ACC112 (cell line): ENCODE data around the gene WWOX.

Experiments
- H2AFZ ChIP-seq: fragments of 200-600 bp; sonication (generic); one replicate; pipeline ENCODE4 v1.6.0; 2017; ENCODE audit warnings: antibody characterized with exemption, low read length; ENCODE audit not compliant: unreplicated experiment
- H3K27ac ChIP-seq: fragments of 200-600 bp; sonication (generic); 2 replicates; pipeline ENCODE4 v1.5.1; 2014; ENCODE audit warnings: low read depth, mild to moderate bottlenecking, antibody characterized with exemption, low read length, moderate library complexity
- H3K27me3 ChIP-seq: fragments of 200-600 bp; sonication (generic); 2 replicates; pipeline ENCODE4 v1.6.1; 2014; ENCODE audit warnings: mild to moderate bottlenecking, antibody characterized with exemption, low read length, moderate library complexity, mixed read lengths; ENCODE audit not compliant: insufficient read depth
- H3K36me3 ChIP-seq: fragments of 200-600 bp; sonication (generic); 2 replicates; pipeline ENCODE4 v1.6.1; 2016; ENCODE audit warnings: mild to moderate bottlenecking, antibody characterized with exemption, low read length, moderate library complexity, mixed read lengths; ENCODE audit not compliant: insufficient read depth
- H3K4me1 ChIP-seq: fragments of 200-600 bp; sonication (generic); one replicate; pipeline ENCODE4 v1.6.1; 2016; ENCODE audit warnings: low read length, mixed read lengths; ENCODE audit not compliant: insufficient read depth, unreplicated experiment, control insufficient read depth
- H3K4me3 ChIP-seq: fragments of 200-600 bp; sonication (generic); 2 replicates; pipeline ENCODE4 v1.5.1; 2014; ENCODE audit warnings: mild to moderate bottlenecking, low read depth, low read length
- H3K79me2 ChIP-seq: fragments of 200-600 bp; sonication (generic); one replicate; pipeline ENCODE4 v1.6.0; 2016; ENCODE audit warnings: low read length; ENCODE audit not compliant: control insufficient read depth, unreplicated experiment, insufficient read depth

WWOX gene

DNA sequence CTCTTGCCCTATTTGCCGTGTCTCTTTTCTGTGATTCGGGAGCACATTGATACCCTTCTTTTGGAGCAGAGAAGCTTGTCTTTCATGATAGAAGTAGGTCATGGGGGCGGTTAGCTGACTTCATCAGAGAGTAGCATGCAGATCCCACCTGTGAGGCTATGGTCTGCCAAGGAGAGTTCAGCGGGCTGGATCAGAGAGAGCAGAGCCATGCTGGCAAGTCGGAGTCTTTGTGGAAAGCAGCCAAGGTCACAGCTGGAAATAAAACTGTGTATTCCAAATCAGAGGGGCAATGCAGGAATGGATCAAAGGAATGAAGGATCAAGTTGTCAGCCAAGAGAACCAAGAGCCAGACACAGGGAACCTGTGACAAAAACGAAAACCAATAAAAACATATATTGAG lies 595.9 kb downstream of the WWOX start:
- Histone ChIP-seq H3K4me3 (no peak overlapping the region), H2AFZ (no peak overlapping the region), H3K4me1 (no peaks in the 10 kb centered on the region), H3K27me3 (no peaks in the 10 kb centered on the region), H3K27ac (no peak overlapping the region), H3K79me2 (no peaks in the 10 kb centered on the region), H3K36me3 (no peaks in the 10 kb centered on the region)

DNA sequence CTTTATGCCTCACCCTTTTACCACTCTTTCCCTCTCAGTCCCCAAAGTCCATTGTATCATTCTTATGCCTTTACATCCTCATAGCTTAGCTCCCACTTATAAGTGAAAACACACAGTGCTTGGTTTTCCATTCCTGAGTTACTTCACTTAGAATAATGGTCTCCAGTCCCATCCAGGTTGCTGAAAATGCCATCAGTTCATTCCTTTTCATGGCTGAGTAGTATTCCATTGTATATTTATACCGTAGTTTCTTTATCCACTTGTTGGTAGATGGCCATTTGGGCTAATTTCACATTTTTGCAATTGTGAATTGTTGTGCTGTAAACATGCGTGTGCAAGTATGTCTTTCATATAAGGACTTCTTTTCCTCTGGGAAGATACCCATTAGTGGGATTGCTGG lies 597.3 kb downstream of the WWOX start:
- Histone ChIP-seq H3K36me3 (no peaks in the 10 kb centered on the region), H3K27ac (no peak overlapping the region), H3K79me2 (no peaks in the 10 kb centered on the region), H3K27me3 (no peaks in the 10 kb centered on the region), H3K4me3 (no peak overlapping the region), H2AFZ (no peak overlapping the region), H3K4me1 (no peaks in the 10 kb centered on the region)

- H3K4me3 ChIP-seq, result no peak overlapping the region
- H3K4me1 ChIP-seq, result no peaks in the 10 kb centered on the region
- no peak overlapping the region for H3K27ac ChIP-seq
- H3K36me3 ChIP-seq, result no peaks in the 10 kb centered on the region
- H3K27me3 ChIP-seq, result no peaks in the 10 kb centered on the region
- no peaks in the 10 kb centered on the region for H3K79me2 ChIP-seq
- no peak overlapping the region for H2AFZ ChIP-seq
These were observed 598.0 kb downstream of the WWOX start for GRCh38 chr16:78697426-78697825.

GRCh38 chr16:78703936-78704335 lies 604.5 kb downstream of the WWOX start:
- Histone ChIP-seq H3K4me3 (no peak overlapping the region), H3K27me3 (no peaks in the 10 kb centered on the region), H3K79me2 (no peaks in the 10 kb centered on the region), H2AFZ (no peak overlapping the region), H3K4me1 (no peaks in the 10 kb centered on the region), H3K27ac (no peak overlapping the region), H3K36me3 (no peaks in the 10 kb centered on the region)

GRCh38 chr16:78704416-78704815 lies 605.0 kb downstream of the WWOX start:
- Histone ChIP-seq H3K36me3 (no peaks in the 10 kb centered on the region), H3K79me2 (no peaks in the 10 kb centered on the region), H2AFZ (no peak overlapping the region), H3K27ac (no peak overlapping the region), H3K4me3 (no peak overlapping the region), H3K27me3 (no peaks in the 10 kb centered on the region), H3K4me1 (no peaks in the 10 kb centered on the region)

GRCh38 chr16:78705694-78706093 lies 606.2 kb downstream of the WWOX start:
- H3K27ac ChIP-seq, result no peak overlapping the region
- no peaks in the 10 kb centered on the region for H3K27me3 ChIP-seq
- no peaks in the 10 kb centered on the region for H3K79me2 ChIP-seq
- no peaks in the 10 kb centered on the region for H3K4me1 ChIP-seq
- no peak overlapping the region for H2AFZ ChIP-seq
- H3K36me3 ChIP-seq, result no peaks in the 10 kb centered on the region
- H3K4me3 ChIP-seq, result no peak overlapping the region

- Histone ChIP-seq H3K27me3 (no peaks in the 10 kb centered on the region), H3K79me2 (no peaks in the 10 kb centered on the region), H3K36me3 (no peaks in the 10 kb centered on the region)
These were observed 607.2 kb downstream of the WWOX start for GRCh38 chr16:78706637-78707036.

DNA sequence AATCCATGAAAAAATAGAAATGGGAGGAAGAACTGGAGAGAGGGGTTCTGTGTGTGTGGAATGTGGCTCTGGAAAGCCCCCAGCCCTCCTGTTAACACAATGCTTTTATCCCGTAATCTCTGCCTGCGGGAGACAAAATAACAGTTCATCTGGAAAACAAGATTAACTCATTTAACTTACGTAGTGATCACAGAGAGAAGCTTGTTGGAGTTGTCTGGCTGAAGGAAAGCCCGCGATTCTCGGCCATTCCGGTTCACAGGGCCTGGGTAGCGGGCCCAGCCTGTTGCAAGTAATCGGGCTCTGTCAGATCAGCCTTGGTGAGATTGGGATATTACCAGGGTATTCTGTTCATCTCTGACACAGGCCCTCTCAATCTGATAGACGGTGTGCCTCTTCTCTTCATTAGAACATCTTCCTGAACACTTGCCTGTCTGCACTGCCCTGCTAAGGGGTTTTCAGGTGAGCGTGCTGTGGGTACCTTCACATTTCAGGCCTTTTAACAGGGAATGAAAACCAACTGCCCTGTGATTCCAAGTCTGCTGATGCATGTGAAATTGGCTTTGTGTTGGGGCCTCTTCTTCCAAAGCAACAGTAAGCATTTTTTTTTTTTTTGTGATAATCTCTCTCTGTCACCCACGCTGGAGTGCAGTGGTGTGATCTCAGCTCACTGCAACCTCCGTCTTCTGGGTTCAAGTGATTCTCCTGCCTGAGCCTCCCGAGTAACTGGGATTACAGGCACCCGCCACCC lies 609.9 kb downstream of the WWOX start:
- no peak overlapping the region for H2AFZ ChIP-seq
- no peaks in the 10 kb centered on the region for H3K36me3 ChIP-seq
- no peaks in the 10 kb centered on the region for H3K27me3 ChIP-seq
- no peak overlapping the region for H3K4me3 ChIP-seq
- H3K27ac ChIP-seq, result no peak overlapping the region
- H3K4me1 ChIP-seq, result no peaks in the 10 kb centered on the region
- no peaks in the 10 kb centered on the region for H3K79me2 ChIP-seq

More at GRCh38 chr16:78706637-78707036, 607.2 kb downstream of the WWOX start:
- H3K4me3 ChIP-seq, result no peak overlapping the region
- H3K4me1 ChIP-seq, result no peaks in the 10 kb centered on the region
- H2AFZ ChIP-seq, result no peak overlapping the region
- H3K27ac ChIP-seq, result no peak overlapping the region

DNA sequence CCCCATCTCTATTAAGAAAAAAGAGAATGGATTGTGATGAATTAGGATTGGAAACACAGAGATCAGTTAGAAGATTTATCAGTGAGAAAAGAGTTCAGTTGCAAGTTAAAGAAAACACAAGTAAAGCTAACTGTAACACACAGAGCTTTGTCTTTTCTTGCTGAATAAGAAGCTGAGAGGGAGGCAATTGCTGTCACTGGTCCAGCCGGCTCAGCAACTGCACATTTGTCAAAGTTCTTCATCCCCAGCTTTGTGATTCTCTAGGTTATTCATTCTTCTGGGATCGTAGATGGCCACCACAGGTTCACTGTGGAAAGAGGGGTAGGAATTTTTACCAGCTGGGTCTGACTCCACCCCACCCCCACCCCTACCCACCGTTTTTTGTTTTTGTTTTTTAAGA lies 615.7 kb downstream of the WWOX start:
- Histone ChIP-seq H3K4me3 (no peak overlapping the region), H3K79me2 (no peaks in the 10 kb centered on the region), H3K36me3 (no peaks in the 10 kb centered on the region), H3K27me3 (no peaks in the 10 kb centered on the region), H3K4me1 (no peaks in the 10 kb centered on the region), H3K27ac (no peak overlapping the region), H2AFZ (no peak overlapping the region)

GRCh38 chr16:78715673-78716072 lies 616.2 kb downstream of the WWOX start:
- no peak overlapping the region for H3K27ac ChIP-seq
- no peaks in the 10 kb centered on the region for H3K27me3 ChIP-seq
- no peaks in the 10 kb centered on the region for H3K4me1 ChIP-seq

GRCh38 chr16:78718141-78718540 lies 618.7 kb downstream of the WWOX start:
- Histone ChIP-seq H3K27ac (no peak overlapping the region), H3K4me1 (no peaks in the 10 kb centered on the region), H3K79me2 (no peaks in the 10 kb centered on the region), H2AFZ (no peak overlapping the region), H3K36me3 (no peaks in the 10 kb centered on the region), H3K27me3 (no peaks in the 10 kb centered on the region), H3K4me3 (no peak overlapping the region)

More at GRCh38 chr16:78715673-78716072, 616.2 kb downstream of the WWOX start:
- no peak overlapping the region for H3K4me3 ChIP-seq
- H3K36me3 ChIP-seq, result no peaks in the 10 kb centered on the region
- no peak overlapping the region for H2AFZ ChIP-seq
- H3K79me2 ChIP-seq, result no peaks in the 10 kb centered on the region
